ENCODE results near the gene SARDH. TPM values are rescaled to one million over a fixed set of nuclear protein-coding genes. Genes with fewer than 3 reads are reported as not detected.

The SARDH gene
- polyA plus RNA-seq, 1 donor from 2014 or later = not detected

GRCh38 chr9:133665535-133665934 is 72.6 kb downstream of the SARDH start:
- H3F3A ChIP-seq (ENCODE audit: insufficient read depth, low read length, poor library complexity, severe bottlenecking) = no peaks in the 10 kb centered on the region
- H2AFZ ChIP-seq (ENCODE audit: low read depth, low read length) = no peak overlapping the region
- H3K36me3 ChIP-seq (ENCODE audit: insufficient read depth, low read length) = no peaks in the 10 kb centered on the region
- H3K9ac ChIP-seq (ENCODE audit: low read length) = no peak overlapping the region
- no peaks in the 10 kb centered on the region for H3K9me2 ChIP-seq (ENCODE audit: insufficient read depth, low read length)
- H4K20me1 ChIP-seq (ENCODE audit: insufficient read depth) = no peaks in the 10 kb centered on the region
- H3K4me3 ChIP-seq (ENCODE audit: low read length) = no peak overlapping the region
- H3K79me2 ChIP-seq (replicated peaks; ENCODE audit: insufficient read depth, low read length) = no peaks in the 10 kb centered on the region
- H3K9me3 ChIP-seq (ENCODE audit: low read length) = no peaks in the 10 kb centered on the region
- H3K4me2 ChIP-seq (ENCODE audit: low read length) = no peak overlapping the region
- TF ChIP-seq CTCF (IDR thresholded peaks at IDR 0.05; ENCODE audit: poor library complexity, severe bottlenecking) = no peak
- no peak for TF ChIP-seq EZH2 (IDR thresholded peaks at IDR 0.05; ENCODE audit: borderline replicate concordance, insufficient read depth, low read length, poor library complexity, severe bottlenecking)
- no peak for TF ChIP-seq RAD21 (conservative IDR thresholded peaks at IDR 0.05)
- TF ChIP-seq TAF1 (IDR thresholded peaks at IDR 0.05; ENCODE audit: low read depth) = no peak
- TF ChIP-seq EP300 (conservative IDR thresholded peaks at IDR 0.05; ENCODE audit: poor library complexity, severe bottlenecking) = no peak
- TF ChIP-seq SMC3 (conservative IDR thresholded peaks at IDR 0.05; ENCODE audit: poor library complexity) = no peak
- TF ChIP-seq POLR2AphosphoS5 (IDR thresholded peaks at IDR 0.05) = no peak
- no peak for TF ChIP-seq MXI1 (conservative IDR thresholded peaks at IDR 0.05; ENCODE audit: poor library complexity, severe bottlenecking)
- TF ChIP-seq REST (IDR thresholded peaks at IDR 0.05; ENCODE audit: borderline replicate concordance) = no peak
- H3K27me3 ChIP-seq (ENCODE audit: insufficient read depth, low read depth, low read length) = no peaks in the 10 kb centered on the region
- no peak overlapping the region for H3K27ac ChIP-seq (ENCODE audit: low read length)

- no peaks in the 10 kb centered on the region for H3K36me3 ChIP-seq (ENCODE audit: insufficient read depth, low read length)
- H2AFZ ChIP-seq (ENCODE audit: low read depth, low read length) = no peak overlapping the region
Observed at GRCh38 chr9:133665096-133665495, 73.1 kb downstream of the SARDH start.

More at GRCh38 chr9:133665096-133665495, 73.1 kb downstream of the SARDH start:
- H3K27me3 ChIP-seq (ENCODE audit: insufficient read depth, low read depth, low read length) = no peaks in the 10 kb centered on the region
- H3K9ac ChIP-seq (ENCODE audit: low read length) = no peak overlapping the region
- H3K27ac ChIP-seq (ENCODE audit: low read length) = no peak overlapping the region
- no peaks in the 10 kb centered on the region for H4K20me1 ChIP-seq (ENCODE audit: insufficient read depth)
- no peaks in the 10 kb centered on the region for H3F3A ChIP-seq (ENCODE audit: insufficient read depth, low read length, poor library complexity, severe bottlenecking)
- no peak overlapping the region for H3K4me3 ChIP-seq (ENCODE audit: low read length)
- no peaks in the 10 kb centered on the region for H3K9me3 ChIP-seq (ENCODE audit: low read length)
- no peak overlapping the region for H3K4me2 ChIP-seq (ENCODE audit: low read length)
- H3K9me2 ChIP-seq (ENCODE audit: insufficient read depth, low read length) = no peaks in the 10 kb centered on the region
- TF ChIP-seq RAD21 (conservative IDR thresholded peaks at IDR 0.05) (no peak), MXI1 (conservative IDR thresholded peaks at IDR 0.05; ENCODE audit: poor library complexity, severe bottlenecking) (no peak)
- no peaks in the 10 kb centered on the region for H3K79me2 ChIP-seq (replicated peaks; ENCODE audit: insufficient read depth, low read length)

All from neural cell (in vitro differentiated cells).